Esophagus mucosa (tissue), 1 donor: ENCODE results near the gene XCL1. TPM values are rescaled to one million over a fixed set of nuclear protein-coding genes. Genes with fewer than 3 reads are reported as not detected.
"Not testable (repeated sequence)": the region's sequence is repeated elsewhere in the genome, so short reads cannot be mapped to it uniquely, and the experiment has no call there.

Experiments used
- ATAC-seq: fragments of 200-7000 bp; cut with Tn5 transposase; one replicate; pipeline ENCODE4 v1.9.1; 2020
- total RNA-seq: library from RNA; stranded (reverse); gene quantifications from one replicate; pipeline ENCODE4 v1.2.4, GENCODE V29; 2023
- donor health status: DM: yes; HTN: yes; CAD: no.

Gene XCL1, protein sequence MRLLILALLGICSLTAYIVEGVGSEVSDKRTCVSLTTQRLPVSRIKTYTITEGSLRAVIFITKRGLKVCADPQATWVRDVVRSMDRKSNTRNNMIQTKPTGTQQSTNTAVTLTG
- total RNA-seq, result not detected

DNA sequence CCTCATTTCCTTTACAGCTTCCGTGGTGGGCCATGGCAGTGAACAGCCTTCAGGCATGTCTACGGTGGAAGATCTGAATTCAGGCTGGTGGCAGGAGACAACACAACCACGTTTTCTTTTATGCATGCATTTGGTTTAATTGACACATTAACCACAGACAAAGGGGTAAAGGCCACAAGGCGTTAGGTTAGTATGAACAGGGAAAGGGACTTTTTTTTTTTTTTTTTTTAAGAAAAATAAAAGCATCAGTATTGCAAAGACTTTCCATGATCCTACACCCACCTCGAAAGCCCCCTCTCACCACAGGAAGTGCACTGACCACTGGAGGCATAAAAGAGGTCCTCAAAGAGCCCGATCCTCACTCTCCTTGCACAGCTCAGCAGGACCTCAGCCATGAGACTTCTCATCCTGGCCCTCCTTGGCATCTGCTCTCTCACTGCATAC, at the start of gene XCL1:
TSS of gene XCL1 (plus strand) at position 361 of the 444 bp plus-strand sequence. CDS start at position 394, 33 bp downstream.
- not testable (repeated sequence) for ATAC-seq

DNA sequence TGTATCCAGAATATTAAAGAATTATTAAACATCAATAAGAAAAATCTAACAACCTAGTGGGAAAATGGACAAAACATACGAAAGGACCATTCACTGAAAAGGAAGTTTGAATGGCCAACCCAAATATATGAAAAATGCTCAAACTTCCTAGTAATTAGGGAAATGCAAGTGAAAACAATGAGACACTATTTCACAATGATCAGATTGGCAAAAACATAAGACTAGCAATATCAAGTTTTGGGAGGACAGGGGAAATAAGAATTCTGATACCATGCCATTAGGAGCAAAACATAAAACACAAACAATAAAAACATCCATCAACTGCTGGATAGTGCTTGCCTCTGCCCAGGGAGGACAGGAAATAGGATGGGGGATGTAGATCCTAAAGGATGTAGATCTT, 46.9 kb upstream of the XCL1 start:
- no peak for ATAC-seq

DNA sequence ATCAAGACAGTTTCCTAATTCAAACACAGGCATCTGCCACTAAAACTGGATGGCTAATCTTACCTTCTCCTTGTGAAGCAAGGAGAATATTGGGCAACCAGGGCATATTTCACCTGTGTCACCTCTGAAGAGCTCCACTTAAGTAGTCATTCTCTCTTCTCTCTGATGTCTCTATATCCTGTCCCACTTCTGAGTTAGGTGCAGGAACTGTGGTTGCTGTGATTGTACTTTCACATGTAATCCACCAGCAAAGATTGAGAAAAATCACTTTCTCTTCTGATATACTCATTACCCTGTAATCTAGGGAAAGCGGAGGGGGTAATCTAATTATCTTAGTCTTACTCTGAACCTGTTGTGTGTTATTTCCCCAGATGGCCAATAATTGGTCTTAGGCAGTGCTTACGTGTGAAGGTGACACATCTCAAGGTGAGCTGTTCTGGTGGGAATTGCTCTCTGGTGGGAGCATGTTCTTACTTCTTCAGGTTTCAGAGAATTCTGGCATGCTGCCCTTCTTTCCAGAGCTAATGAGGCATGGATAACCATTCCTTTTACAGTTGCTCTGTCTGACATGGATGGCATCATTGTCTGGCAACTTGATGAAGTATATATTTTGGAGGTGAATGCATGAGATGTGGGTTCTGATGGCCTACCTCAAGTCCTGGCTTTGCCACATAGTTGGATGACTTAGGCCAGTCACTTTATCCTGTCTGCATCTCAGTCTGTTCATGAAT, 44.6 kb upstream of the XCL1 start:
- no peak for ATAC-seq

DNA sequence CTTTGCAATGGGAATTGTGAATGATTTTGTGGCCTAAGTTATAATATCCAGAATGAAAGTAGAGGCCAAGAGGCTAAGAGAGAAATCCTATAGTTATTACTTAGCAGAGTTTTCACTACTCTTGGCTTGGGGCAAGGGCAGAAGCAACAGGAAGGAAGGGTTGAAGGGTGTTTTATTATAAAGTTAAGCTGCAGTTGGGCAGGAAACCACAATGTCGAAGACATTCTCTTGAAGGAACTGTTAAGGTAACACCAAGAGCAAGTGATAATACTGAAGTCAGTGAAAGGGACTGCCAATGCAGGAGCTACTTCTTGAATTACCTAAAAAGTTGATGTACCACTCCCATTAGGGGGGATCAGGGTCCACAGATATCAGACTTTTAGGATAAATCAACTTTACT, 40.9 kb upstream of the XCL1 start:
- no peak for ATAC-seq

DNA sequence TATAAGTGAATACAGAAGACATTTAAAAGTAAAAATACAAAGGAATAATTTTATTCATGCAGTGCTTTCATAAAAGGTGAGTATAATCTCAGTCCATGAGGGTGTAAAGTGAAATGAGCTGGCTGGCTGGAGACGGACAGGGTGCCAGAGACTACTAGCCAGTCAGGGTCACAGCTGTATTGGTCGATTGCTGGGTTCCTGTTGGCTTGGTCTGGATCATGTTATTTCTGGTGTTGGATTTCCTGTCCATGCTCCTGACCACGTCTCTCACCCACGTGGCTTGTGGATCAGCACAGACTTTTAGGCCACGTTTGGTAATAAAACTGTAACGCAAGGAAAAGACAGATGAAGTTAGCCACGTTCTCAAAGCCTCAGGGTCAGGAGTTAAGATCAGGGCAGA, 35.6 kb upstream of the XCL1 start:
- not testable (repeated sequence) for ATAC-seq

DNA sequence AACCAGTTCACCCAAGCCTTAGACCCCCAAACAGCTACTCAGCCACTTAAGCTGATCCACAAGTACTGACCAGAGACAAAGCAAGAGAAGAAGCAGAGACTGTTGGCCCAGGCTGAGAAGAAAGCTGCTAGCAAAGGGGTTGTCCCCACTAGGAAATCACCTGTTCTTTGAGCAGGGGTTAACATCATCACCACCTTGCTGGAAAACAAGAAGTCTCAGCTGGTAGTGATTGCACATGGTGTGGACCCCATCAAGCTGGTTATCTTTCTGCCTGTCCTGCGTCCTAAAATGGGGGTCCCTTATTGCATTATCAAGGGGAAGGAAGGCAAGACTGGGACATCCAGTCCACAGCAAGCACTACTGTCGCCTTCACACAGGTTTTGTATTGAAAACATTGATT, 33.4 kb upstream of the XCL1 start:
- not testable (repeated sequence) for ATAC-seq

DNA sequence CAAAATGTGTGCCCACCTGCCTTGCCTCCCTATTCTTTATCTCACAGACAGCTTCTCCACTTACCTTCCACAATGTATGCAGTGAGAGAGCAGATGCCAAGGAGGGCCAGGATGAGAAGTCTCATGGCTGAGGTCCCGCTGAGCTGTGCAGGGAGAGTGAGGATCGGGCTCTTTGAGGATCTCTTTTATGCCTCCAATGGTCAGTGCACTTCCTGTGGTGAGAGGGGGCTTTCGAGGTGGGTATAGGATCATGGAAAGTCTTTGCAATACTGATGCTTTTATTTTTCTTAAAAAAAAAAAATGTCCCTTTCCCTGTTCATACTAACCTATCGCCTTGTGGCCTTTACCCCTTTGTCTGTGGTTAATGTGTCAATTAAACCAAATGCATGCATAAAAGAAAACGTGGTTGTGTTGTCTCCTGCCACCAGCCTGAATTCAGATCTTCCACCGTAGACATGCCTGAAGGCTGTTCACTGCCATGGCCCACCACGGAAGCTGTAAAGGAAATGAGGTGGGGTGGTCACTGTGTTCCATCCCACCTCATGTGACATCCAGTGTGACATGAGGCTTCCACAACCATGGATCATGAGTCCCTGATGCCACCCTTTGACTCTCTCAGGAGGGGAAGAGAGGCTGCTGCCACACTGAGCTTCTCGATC, 32.4 kb upstream of the XCL1 start, which contains the start of gene XCL2:
TSS of gene XCL2 (minus strand) at position 158 of the 659 bp plus-strand sequence. CDS start at position 125, 33 bp downstream.
- not testable (repeated sequence) for ATAC-seq

DNA sequence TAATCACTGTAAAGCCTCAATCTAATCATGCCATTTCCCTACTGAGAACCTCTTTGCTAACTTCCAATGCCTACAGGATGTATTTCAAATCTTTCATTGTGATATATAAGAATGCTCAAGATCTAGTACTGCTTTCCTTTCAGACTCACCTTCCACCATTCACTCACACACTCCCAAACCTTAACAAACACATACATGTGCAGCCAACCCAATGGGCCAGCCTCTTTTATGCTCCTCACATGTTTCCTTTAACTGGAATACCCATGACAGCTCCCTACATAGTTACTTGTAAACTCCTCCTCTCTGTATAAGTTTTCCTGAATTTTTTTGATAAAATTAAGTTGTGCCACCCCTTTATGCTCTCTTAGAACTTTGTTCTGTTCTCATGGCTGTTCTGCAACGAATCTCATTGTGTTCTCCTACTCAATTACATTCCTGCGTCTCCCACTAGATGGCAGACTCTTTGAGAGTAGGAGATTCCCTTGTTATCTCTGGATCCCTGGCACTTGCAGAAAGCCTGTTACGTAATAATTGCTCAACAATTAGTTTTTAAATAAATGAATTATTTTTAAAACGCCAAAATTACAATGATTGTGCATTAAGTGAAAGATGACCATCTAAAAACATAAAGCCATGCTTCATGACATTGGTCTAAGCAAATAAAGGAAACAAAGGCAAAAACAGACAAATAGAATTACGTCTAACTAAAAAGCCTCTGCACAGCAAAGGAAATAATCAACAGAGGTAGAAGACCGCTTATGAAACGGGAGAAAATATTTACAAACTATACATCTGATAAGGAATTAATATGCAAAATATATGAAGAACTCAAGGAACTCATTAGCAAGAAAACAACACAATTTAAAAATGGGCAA, 30.5 kb upstream of the XCL1 start:
- peak; percentile 58 for ATAC-seq

DNA sequence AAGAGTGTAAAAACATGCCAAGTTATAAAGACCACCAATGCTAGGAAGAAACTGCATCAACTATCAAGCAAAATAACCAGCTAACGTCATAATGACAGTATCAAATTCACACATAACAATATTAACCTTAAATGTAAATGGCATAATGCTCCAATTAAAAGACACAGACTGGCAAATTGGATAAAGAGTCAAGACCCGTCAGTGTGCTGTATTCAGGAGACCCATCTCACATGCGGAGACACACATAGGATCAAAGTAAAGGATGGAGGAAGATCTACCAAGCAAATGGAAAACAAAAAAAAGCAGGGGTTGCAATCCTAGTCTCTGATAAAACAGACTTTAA, 29.9 kb upstream of the XCL1 start:
- ATAC-seq, result not testable (repeated sequence)

DNA sequence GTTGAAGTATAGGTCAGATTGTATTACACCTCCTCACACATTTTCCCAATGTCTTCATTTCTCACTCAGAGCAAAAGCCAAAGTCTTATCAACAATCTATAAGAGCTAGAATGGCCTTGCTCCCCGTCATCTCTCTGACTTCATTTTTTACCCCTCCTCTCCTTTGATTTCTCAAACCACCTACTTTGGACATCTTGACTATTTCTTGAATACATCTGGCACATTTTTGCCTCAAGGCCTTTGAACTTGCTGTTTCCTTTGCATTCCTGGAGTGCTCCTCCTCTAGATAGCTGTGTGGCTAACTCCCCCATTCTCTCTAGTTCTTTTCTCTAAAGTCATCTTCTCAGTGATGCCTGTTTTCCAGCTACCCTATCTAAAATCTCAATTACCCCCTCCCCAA, 25.4 kb upstream of the XCL1 start:
- ATAC-seq, result no peak

DNA sequence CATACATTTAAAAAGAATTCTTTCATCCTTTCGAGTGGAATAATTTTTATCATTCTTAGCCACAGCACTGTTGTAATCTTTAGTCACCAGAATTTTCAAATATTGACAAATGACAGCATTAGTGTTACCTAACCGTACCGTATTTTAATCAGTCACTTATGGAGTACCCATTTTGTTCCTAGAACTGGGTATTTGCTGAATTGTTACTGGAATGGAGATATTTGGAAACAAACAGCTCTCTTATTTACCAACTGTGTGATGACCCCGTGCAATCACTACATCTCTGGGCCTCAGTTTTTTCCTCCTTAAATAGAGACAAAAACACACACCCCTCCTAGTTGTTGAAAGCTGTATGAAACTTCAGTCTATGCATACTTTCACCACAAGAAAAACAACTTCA, 24.7 kb upstream of the XCL1 start:
- no peak for ATAC-seq

DNA sequence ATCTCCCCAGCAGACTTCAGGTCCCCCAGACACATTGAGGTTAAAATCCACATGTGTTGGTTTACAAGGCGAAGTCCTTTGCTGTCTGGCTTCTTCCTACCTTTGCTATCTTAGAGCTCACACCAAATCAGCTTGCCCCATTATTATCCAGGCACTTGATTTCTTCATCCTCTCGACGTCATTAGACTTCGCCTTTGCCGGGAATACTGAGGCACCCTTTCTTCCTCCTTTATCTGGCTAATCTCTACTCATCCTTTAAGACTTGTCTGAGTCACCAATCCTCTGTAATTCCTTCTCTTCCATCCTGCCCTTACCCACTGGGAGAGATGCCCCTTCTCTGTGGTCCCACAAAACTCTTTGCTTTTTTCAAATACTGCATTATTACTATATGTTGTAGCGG, 23.4 kb upstream of the XCL1 start:
- no peak for ATAC-seq

DNA sequence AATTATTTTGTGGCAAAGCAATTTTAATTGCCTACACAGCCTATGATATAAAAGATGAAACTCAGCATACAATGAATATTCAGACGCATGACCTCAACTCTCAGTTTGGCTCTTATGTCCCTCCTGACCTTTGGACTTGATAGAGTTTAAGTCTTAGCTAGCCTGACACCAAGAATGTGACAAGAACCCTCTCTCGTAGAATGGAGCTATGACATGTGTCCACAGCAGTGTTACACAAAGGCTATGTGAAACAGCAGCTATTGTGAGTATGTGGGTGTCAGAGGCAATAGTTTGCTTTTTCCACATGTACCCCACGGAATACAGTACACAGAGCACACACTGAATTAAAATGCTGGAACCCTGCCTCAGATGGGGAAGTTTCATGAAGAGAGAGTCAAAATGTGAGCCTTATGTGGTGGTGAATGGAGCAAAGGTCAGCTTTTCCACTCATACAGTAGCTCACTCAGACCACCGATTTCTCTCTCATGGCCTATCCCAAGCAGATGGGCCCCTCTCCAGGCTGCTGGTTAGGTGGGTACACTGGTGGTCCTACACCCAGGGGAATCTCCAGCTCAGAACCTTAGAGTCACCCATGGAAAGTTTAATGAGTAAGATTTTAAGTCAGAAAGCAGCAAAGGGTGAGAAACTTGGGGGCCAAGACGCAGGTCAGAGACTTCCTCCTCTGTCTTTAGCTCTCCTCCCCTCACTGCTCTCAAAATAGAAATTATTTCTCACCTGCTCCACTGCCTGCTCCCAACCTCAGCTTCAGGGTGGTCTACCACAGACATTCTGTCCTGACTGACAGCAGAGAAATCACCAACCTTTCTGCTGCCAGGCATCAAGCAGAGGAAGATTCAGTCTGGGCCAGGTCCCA, 22.5 kb upstream of the XCL1 start:
- no peak for ATAC-seq

DNA sequence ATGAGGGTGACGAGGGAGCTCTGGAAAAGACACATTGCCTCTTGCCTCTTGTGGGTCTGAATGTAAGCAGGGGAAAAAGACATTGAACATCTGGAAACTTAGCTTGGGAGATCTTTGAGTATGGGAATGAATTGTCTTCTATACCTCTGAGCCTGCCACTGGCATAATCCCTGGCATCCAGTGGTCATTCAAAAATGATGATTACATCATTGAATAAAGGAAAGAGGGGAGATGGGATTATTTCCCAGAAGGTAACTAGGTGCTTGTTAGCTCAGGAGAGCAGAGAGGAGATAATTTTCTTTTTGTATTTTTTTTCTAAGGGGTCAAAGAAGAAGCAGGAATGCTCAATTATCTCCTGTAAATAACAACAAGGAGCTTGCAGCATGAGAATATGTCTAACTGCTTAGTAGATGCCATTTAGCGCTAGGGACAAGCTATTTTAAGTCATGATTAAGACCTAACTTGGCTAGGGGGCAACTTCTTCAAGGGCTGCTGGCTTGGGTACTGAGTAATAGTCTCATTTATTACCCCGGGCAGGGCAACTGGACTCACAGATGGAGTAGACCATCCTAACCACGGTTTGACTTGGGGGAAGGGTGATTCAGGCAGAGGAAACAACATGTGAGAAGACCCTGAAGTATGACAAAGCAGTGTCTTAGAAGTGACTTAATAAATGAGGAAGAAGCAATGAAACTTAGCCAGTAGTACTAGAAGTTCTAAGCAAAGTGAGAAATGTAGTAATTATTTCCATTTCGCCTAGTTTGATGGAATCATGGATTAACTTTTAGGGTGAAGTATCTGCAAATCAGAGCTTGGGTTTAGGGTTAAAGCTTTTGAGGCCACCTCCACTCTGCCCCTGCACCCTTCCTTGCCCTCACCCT, 21.6 kb upstream of the XCL1 start:
- ATAC-seq, result no peak

DNA sequence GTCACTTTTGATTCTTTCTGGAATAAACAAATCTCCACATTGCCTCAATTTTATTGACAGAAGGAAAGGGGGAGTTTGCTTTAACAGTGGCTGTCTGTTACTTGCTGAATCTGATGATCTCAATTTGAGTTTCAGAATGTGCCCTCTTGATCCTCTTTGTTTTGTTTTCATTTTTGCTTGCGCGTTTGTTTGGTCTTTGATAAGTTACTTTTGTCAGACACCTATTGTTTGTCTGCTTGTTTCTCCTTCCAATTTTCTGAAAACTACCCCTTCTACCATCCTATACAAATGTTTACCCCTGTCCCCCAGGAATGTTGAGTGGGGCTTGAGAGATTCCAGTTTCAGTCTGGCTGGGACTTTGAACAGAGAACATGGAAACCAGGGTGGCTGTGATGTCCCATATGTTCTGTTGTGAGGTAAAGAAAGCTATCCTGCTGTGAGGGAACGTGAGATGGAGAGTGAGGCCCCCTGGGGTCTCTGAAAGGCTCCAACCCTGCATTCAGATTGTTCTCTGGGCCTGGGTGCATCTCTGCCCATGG, 20.8 kb upstream of the XCL1 start:
- ATAC-seq, result no peak

DNA sequence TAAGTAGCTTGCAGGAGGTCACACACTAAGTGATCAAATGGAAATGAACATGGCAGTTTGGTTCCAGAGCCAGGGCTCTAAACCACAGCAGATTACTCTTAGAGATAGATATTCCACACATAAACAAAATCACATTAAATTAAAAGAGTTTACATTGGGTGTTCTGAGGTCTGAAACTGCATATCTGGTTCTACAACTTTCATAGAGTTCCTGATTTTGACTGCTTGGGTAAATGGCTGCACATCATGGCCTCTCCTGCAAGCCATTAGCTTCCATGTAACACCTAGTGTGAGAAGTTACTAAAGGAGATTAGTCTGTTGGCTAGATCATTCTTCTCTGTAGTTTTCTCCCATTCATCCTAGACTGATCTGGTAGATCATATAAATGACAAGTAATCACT, 19.8 kb upstream of the XCL1 start:
- no peak for ATAC-seq

DNA sequence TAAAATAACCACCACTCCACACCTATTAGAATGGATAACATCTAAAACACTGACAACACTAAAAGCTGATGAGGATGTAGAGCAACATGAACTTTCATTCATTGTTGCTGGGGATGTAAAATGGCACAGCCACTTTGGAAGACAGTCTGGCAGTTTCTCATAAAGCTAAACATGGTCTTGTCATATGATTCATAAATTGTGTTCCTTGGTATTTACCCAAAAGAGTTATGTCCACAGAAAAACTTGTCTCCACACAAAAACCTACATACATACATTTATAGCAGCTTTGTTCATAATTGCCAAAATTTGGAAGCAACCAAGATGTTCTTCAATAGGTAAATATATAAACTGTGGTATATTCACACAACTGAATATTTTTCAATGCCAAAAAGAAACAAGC, 16.0 kb upstream of the XCL1 start:
- ATAC-seq, result no peak

DNA sequence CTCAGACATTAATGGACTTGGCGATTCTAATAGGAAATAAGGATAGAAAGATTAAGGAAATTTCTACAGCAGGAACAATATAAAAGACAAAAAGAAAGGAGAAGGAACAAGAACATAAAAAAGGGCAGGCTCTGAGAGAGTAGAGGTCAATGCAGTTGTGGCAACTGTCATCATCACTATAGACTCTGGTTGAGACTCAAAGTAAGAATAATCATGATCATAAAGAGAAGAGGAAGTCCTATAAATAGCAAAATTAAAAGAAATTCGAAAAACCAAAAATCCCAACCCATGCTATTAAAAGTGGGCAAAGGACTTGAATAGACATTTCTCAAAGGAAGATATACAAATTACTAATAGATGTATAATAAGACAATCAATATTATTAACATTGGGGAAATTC, 14.4 kb upstream of the XCL1 start:
- no peak for ATAC-seq

DNA sequence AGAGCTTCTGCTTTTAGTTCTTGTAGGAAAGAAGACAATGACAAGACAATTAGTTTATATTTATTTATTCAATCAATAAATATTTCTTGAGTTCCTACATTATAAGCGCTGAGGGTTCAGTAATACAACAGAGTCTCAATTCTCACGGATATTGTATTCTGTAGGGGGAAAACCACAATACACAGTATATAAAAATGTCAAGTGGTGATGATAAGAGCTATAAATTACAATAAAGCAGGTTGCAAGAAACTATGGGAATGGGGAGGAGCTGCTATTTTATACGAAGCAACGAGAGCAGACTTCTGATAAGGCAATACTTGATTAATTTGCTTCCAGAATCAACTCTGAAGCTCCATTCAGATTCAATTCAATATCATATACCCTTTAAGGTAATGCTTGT, 10.6 kb upstream of the XCL1 start:
- ATAC-seq, result no peak

DNA sequence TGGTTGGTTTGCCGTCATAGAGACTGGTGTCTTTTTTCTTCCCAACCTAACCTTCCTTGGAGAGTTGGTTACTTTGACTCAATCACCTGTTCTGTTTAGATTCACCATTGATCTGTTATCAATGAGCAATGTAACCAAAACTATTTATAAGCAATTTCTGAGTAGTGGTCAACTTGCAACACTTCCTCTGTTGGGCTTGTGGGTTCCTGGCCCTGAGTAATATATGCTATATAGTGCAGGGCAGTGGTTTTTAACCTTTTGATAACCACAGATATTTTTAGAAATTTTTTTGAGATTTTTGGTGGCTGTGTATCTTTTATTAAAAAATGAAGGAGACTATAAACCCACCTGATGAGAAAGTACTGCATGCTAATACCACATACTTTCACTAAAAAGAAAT, 9.4 kb upstream of the XCL1 start:
- no peak for ATAC-seq

DNA sequence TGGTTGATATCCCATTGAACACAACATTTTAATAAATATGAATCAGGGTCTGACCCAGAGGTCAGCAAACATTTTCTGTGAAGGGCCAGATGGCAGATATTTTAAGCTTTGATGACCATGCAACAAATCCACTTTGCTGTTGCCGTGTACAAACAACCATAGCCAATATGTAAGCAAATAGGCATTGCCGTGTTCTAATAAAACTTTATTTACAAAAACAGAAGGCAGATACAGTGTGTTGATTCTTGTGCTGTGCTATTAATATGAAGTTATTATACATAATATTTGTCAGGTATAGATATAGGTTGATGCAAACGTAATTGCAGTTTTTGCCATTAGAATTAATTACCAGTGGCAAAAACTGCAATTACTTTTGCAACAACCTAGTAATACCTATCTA, 8.8 kb upstream of the XCL1 start:
- no peak for ATAC-seq
